NCI-H345 (cell line): ENCODE measurements around the gene ANKS1B.
"Not testable (repeated sequence)": the region's sequence is repeated elsewhere in the genome, so short reads cannot be mapped to it uniquely, and the experiment has no call there.

Experiments
- DNase-seq: peaks from one replicate; lab custom pipeline; 2025; lab: John Stamatoyannopoulos, UW

The ANKS1B gene

GRCh38 chr12:99056186-99056585 is 928.5 kb downstream of the ANKS1B start:
- no peak for DNase-seq

- DNase-seq, result no peak
Observed at GRCh38 chr12:99055299-99055698, 929.4 kb downstream of the ANKS1B start.

- no peak for DNase-seq
Observed at GRCh38 chr12:99054601-99055128, 930.1 kb downstream of the ANKS1B start.

- DNase-seq, result no peak
Observed at GRCh38 chr12:99053616-99054362, 930.9 kb downstream of the ANKS1B start.

GRCh38 chr12:99049774-99050173 is 935.0 kb downstream of the ANKS1B start:
- DNase-seq, result no peak

- DNase-seq, result no peak
Observed at GRCh38 chr12:99045158-99045557, 939.6 kb downstream of the ANKS1B start.

- DNase-seq, result peak; percentile 72
Observed at GRCh38 chr12:99043319-99043914, 941.3 kb downstream of the ANKS1B start.

- DNase-seq, result no peak
Observed at GRCh38 chr12:99042226-99042625, 942.5 kb downstream of the ANKS1B start.

GRCh38 chr12:99039367-99040120 is 945.2 kb downstream of the ANKS1B start:
- no peak for DNase-seq

- no peak for DNase-seq
Observed at GRCh38 chr12:99036566-99036965, 948.2 kb downstream of the ANKS1B start.

GRCh38 chr12:99035803-99036202 is 948.9 kb downstream of the ANKS1B start:
- no peak for DNase-seq

- not testable (repeated sequence) for DNase-seq
Observed at GRCh38 chr12:99034201-99034600, 950.5 kb downstream of the ANKS1B start.

- no peak for DNase-seq
Observed at GRCh38 chr12:99029511-99030271, 955.0 kb downstream of the ANKS1B start.

- DNase-seq, result no peak
Observed at GRCh38 chr12:99027461-99027860, 957.3 kb downstream of the ANKS1B start.

- DNase-seq, result no peak
Observed at GRCh38 chr12:99027055-99027393, 957.7 kb downstream of the ANKS1B start.

GRCh38 chr12:99026332-99027054 is 958.2 kb downstream of the ANKS1B start:
- DNase-seq, result no peak

GRCh38 chr12:99024870-99025269 is 959.9 kb downstream of the ANKS1B start:
- DNase-seq, result no peak

GRCh38 chr12:99024191-99024590 is 960.5 kb downstream of the ANKS1B start:
- no peak for DNase-seq

GRCh38 chr12:99020871-99021270 is 963.9 kb downstream of the ANKS1B start:
- no peak for DNase-seq

- no peak for DNase-seq
Observed at GRCh38 chr12:99019798-99020197, 964.9 kb downstream of the ANKS1B start.

- no peak for DNase-seq
Observed at GRCh38 chr12:99017971-99018370, 966.8 kb downstream of the ANKS1B start.
